ENCODE results near the gene KMT2C. TPM values are rescaled to one million over a fixed set of nuclear protein-coding genes. Genes with fewer than 3 reads are reported as not detected.
"Not testable (repeated sequence)": the region's sequence is repeated elsewhere in the genome, so short reads cannot be mapped to it uniquely, and the experiment has no call there.

KMT2C gene
- total RNA-seq, 2 donors from 2014 or later: 78.4 to 81.1 TPM

DNA sequence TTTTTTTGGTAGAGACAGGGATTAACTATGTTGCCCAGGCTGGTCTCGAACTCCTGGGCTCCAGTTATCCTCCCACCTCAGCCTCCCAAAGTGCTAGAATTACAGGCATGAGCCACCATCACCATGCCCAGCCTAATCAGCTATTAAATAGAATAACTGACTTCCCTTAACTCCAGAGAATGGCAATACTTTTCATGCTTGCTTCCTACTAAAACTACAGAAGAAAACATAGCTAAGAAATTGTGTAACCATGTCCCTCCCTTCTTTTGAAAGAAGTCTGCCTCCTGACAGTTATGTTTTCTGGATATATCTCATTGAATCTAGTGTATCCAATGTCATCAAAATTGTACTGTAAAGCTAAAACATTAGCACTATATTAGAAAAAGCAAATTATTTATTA, 95.6 kb downstream of the KMT2C start:
- DNase-seq (no peak), ATAC-seq (no peak)
- intact Hi-C loops (cut with DNase I, micrococcal nuclease): no loop called here

DNA sequence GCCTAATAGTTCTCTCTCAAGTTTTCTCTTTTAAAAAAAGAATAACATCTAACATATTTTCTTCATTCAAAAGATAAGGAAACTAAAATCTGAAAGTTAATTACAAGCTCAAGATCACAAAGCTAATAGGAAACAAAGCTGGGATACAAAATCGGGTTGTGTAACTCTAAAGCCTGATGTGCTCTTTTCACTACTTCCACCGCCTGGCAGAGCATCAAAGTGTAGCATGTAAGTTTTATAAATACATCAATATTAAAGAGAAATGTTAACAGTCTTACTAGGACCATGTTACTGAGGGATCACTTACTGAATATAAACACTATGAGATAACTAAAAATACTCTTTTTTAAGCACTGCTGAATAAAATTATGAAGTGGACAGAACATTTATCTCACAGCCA, 97.2 kb downstream of the KMT2C start:
- DNase-seq (no peak), ATAC-seq (no peak)
- intact Hi-C loops (cut with DNase I, micrococcal nuclease): loop anchor here in 1 of 2 donors (10.0 kb wide), 1 partner anchor 366 kb away; no protein-coding TSS in a partner anchor

DNA sequence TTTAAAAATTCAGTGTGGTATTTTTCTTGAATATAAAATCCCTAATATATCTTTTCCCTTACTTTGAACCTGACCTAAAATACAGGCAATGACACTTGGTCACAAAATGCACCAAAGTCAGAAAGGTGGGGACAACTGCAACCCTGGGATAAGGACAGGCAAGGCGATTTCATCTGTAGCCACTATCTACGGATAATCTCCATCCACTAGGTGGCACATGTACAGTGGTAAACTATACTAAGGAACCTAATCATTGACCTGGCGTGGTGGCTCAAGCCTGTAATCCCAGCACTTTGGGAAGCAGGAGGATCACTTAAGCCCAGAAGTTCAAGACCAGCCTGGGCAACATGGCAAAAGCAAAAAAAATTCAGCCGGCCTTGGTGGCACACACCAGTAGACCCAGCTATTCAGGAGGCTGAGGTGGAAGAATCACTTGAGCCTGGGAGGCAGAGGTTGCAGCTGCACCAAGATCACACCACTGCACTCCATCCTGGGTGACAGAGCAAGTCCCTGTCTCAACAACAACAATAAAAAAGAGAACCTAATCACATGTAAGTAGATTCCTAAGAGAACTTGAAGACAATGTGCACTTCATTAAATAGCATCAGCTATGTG, 98.9 kb downstream of the KMT2C start:
- intact Hi-C loops (cut with DNase I, micrococcal nuclease): loop anchor here in 1 of 2 donors (10.0 kb wide), 1 partner anchor 368 kb away; no protein-coding TSS in a partner anchor
- DNase-seq (no peak), ATAC-seq (peak; percentile 86)

DNA sequence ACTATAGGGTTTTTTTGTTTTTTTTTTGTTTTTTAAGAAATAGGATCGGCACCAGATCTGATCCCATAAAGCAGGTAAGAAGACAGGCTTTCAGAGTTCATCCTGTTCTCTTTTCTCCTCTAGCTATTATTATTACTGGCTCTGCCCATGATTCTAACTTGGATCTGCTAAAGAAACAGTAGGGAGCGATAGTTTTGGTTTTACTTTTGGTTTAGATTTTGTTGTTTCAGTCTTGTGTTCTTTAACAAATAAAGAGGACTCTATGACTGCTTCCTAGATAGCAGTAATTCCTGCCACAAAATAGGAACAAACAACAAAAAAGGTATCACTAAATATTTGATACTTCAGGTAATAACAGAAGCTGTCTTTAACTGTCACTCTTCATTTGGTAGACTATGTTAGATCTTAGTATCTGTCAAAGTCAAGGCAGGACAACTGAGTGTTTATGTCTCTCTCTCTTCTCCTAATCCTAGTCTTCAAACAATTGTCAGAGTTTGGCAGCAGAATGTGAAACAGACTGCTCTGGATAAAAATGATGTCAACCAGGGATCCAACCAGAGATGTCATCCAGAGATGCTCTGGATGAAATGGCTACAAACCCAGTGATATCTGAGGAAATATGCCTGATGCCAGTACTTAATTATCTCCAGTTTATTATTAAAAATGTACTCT, 99.8 kb downstream of the KMT2C start:
- ATAC-seq: peak; percentile 43
- intact Hi-C loops (cut with DNase I, micrococcal nuclease): loop anchor here in 1 of 2 donors (10.0 kb wide), 1 partner anchor 369 kb away; no protein-coding TSS in a partner anchor
- no peak for DNase-seq

DNA sequence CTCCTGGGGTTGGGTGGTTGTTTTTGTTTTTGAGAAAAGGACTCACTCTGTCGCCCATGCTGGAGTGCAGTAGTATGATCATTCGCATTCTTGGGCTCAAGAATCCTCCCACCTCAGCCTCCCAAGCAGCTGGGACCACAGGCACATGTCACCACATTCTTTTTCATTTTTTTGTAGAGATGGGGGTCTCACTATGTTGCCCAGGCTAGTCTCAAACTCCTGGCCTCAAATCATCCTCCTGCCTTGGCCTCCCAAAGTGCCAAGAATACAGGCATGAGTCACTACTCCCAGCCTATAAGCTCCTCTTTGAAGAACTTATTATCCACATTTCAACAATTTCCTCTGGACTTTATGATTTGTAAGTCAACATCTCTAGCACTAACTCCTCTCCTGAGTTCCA, 102.7 kb downstream of the KMT2C start:
- no peak for ATAC-seq
- DNase-seq: no peak
- intact Hi-C loops (cut with DNase I, micrococcal nuclease): loop anchor here in 1 of 2 donors (10.0 kb wide), 1 partner anchor 372 kb away; no protein-coding TSS in a partner anchor

DNA sequence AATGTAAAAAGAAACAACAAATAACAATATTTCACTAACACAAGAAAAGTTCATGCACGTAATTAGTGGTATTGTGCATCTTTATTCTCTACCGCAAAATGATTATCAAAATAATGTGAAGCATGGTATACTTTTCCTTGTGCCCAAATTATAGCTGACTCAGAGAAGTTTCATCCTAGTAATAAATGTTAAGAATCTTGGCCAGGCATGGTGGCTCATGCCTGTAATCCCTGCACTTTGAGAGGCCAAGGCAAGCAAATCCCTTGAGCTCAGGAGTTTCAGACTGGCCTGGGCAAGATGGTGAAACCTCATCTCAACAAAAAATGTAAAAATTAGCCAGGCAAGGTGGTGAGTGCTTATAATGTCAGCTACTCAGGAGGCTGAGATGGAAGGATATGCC, 105.0 kb downstream of the KMT2C start:
- no peak for ATAC-seq
- intact Hi-C loops (cut with DNase I, micrococcal nuclease): loop anchor here in 1 of 2 donors (10.0 kb wide), 1 partner anchor 374 kb away; no protein-coding TSS in a partner anchor
- no peak for DNase-seq

DNA sequence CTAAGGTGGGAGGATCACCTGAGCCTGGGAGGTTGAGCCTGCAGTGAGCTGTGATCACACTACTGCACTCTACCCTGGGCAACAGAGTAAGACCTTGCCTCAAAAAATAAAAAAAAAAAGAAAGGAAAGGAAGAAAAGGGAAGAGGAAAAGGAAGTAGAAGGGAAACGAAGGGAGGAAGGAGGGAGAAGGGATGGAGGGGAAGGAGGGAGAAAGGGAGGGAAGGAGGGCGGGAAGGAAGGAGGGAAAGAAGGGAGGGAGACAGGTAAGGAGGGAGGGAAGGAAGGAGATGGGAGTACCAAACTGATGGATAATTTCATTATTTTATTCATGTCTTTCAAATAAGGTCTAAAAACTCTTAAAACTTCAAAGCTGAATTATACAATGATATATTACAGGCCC, 106.3 kb downstream of the KMT2C start:
- intact Hi-C loops (cut with DNase I, micrococcal nuclease): no loop called here
- no peak for ATAC-seq
- no peak for DNase-seq

DNA sequence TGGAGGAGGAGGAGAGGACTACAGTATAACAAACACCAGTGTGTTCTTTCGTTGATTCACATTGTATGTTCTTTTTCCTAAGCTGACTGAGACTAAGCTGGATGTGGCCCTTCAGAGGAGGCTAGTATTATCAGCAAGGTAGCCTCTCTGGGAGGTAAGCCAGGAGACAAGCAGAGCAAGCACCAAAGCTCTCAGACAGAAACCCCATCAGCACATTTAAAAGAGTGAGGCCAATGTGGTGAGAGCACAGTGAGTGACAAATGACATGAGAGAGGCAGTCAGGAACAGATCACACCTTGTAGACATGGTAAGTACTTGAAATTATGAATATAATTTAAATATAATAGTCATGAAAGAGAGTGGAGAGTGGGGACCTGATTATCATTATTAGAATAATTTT, 107.6 kb downstream of the KMT2C start:
- no peak for DNase-seq
- intact Hi-C loops (cut with DNase I, micrococcal nuclease): no loop called here

DNA sequence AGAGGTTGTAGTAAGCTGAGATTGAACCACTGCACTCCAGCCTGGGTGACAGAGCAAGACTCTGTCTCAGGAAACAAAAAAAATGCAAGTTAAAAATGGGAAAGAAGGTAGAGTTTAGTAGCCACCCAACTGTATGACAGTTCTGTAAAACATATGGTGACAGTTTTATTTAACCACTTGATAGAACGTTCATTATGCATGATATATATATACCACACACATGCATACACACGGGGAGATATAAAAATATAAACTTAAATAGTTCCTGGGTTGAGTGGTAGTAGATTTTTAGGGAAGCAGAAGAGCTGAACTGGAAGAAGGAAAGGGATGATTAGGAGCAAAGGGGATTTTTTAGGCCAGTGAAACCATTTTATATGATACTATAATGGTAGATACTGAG, 120.0 kb downstream of the KMT2C start:
- intact Hi-C loops (cut with DNase I, micrococcal nuclease): no loop called here
- DNase-seq (no peak), ATAC-seq (no peak)

More for the DNA sequence above, 107.6 kb downstream of the KMT2C start:
- no peak for ATAC-seq

DNA sequence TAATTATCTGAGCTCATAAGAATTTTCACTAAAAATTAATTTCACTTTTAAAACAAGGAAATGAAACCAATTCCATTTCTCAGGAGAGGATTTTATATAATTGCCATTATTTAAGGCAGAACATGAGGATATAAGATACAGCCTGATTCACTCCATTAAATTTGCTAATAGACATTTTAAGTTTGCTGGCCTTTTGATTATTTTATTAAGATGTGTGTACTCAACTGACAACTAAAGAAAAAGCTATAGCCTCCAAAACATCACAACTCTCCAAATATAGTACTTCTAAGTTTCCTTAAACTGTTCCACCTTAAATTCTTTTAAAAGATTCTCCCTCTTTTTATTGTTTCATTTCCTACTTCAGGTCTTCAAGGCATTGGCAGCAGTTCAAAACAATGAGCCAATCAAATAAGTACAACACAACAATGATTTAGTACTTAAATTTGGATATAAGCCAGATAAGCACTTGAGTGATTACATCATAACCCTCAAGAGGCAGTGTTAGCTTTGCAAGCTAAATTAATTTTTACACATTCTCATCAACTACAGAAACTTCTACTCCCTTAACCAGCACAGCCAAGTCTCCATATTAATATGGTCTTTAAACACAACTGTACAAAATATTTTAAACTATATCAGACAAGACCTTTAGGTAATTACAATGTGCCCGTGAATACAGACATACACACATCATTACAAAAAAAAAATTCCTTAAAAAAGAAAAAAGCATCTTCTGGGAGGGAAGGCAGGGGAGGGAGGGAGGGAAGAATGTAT, 121.8 kb downstream of the KMT2C start:
- DNase-seq (no peak), ATAC-seq (peak; percentile 83)
- intact Hi-C loops (cut with DNase I, micrococcal nuclease): no loop called here

DNA sequence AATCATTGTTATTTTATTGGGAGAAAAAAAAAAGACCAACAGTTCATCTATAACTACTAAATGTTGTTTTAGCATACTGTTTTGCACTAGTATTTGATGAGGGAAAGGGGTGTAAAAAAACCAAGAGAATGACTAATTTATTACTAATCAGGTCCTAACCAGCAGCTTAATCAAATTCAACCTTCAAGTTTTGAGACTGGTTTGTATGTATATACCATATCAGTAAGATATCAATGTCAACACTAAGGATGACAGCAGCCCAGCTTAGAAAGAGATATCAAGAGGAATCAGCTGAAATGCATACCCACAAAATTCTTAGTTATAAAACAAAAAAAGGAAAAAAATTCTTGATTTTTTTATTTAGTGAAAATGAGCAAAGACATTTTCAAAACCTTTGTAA, 122.6 kb downstream of the KMT2C start:
- ATAC-seq: no peak
- no peak for DNase-seq
- intact Hi-C loops (cut with DNase I, micrococcal nuclease): no loop called here

DNA sequence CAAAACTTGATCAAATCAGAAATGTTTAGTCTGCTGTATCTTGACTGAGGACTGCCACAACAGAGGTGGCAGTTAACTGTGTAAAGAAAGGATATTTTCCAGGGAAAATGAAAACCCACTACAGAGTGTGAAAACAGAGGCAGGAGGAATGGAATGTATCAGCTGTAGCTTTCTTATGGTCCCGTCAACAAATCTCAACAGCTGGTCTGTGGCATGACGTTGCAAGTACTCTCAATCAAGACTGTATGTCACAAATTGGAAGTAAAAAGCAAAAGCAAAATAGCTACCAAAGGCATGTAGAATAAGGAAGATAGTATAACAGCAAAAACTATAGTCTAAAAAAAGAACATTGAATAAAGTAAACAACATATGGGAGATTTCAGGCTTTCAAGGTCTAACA, 123.5 kb downstream of the KMT2C start:
- DNase-seq: no peak
- ATAC-seq: no peak
- intact Hi-C loops (cut with DNase I, micrococcal nuclease): no loop called here

DNA sequence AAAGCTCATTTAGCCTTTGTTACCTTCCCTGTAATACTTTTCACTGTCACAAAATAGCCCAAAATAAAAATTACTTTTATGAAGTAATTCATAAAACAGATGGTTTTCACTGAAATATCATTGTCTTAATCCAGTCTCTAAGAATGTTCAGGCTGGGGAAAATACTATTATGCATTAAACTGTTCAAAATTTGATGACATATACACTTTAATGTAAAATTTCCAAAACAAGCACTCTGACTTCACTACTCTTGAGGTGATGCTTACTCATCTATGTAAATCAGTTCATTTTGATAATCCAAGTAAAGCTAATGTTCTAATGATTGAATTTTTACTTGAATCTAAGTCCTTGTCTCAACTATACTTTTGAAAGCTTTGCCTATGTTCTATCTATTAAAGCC, 127.9 kb downstream of the KMT2C start:
- DNase-seq (no peak), ATAC-seq (no peak)
- intact Hi-C loops (cut with DNase I, micrococcal nuclease): no loop called here

DNA sequence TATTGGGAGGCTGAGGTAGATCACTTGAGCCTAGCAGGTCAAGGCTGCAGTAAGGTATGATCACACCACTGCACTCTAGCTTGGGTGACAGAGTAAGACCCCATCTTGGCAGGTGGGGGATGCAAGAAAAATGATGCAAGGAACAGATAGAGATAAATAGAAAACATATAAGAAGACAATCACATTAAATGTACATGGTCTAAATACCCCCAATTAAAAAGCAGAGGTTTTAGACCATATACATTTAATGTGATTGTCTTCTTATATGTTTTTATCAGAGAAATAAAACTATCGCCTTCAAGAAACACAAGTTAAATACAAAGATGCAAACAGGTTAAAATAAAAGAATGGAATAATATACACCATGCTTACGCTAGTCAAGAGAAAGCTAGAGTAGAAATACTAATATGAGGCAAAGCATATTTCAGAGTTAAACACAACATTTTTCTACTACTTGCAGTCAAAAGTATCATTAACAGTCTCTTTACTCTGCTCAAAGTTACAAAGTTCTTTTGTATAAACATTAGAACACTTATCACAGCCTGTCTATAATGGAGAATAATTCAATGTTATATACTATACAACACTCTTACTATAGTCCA, 136.2 kb downstream of the KMT2C start:
- ATAC-seq; intact Hi-C loops (cut with DNase I, micrococcal nuclease); DNase-seq: not testable (repeated sequence)

DNA sequence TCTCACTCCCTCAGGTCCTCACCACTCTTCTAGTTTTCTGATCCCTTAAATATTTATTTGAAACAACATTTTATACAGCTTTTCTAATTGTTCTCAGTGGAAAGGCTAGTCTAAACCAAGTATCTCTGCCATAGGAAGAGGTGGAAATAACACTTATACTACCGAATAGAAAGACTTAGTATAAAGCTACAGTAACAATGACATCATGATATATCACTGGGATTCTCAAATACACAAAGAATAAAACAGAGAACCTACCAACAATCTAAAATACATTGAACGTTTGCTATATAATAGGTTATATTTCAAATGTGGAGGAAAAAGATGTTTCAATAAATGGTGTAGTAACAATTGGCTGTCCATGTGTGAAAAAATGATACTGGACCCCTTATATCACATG, 142.9 kb downstream of the KMT2C start:
- intact Hi-C loops (cut with DNase I, micrococcal nuclease): no loop called here
- no peak for ATAC-seq
- DNase-seq: no peak

DNA sequence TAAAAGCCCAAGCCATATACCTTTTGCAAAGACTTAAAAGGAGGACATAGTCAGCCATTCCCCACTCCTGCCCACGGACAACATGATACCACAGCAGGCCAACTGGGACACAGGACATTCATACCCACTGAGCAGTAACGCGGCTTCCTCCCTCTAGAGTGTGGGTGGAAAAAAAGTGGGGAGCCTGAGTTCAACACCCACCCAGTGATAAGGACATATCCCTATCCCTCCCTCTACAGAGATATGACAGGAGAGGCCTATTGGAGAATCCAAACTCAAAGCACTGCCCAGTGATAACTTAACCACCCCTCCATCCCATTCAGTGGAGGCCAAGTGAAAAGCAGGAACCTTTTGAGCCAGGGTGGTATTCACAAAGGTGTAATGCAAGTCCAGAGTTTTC, 148.8 kb downstream of the KMT2C start:
- intact Hi-C loops (cut with DNase I, micrococcal nuclease); DNase-seq: not testable (repeated sequence)
- peak; percentile 12 for ATAC-seq

DNA sequence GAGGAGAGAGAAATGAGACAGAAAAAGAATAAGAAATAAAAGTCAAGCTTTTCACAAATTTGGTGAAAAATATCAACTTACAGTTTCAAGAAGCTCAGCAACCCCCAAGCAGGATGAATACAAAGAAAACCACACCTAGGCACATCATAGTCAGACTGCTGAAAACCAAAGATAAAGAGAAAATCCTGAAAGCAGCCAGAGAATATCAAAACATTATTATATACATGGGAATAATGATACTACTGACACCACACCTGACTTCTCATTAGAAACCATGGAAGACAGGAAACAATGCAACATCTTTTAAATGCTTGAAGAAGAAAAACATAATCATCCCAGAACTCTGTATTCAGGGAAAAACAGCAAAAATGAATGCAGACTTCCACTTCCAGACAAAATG, 149.6 kb downstream of the KMT2C start:
- ATAC-seq; DNase-seq; intact Hi-C loops (cut with DNase I, micrococcal nuclease): not testable (repeated sequence)

DNA sequence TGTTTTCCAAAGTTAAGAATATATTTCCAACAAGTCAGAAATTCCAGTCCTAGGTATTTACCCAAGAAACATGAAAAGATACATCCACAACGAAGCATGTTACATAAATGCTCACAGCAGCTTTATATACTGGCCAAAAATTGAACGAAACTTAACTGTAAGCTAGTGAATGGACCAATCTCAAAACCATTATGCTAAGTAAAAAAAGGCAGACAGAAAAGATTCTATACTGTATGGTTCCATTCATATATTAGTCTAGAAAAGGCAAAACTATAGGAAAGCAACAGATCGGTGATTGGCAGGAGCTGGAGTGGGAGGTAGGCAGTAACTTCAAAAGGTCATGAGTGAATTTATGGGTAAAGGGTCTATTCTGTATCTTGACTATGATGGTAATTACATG, 150.8 kb downstream of the KMT2C start:
- not testable (repeated sequence) for DNase-seq, ATAC-seq

DNA sequence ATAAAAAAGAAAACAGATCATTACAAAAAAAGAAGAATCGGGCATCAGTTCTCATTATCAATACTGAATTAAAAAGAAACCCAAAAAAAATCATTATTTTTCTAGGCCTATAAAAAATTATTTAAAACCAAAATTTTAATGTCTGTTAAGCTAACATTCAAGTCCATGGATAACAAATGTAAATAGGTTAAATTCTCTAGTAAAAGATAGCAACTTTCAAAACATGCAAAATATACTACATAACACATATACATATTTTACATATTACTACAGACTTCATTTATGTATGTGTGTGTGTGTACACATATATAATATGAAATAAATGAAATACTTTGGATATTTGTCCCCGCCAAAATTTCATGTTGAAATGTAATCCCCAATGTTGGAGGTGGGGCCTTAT, 158.1 kb downstream of the KMT2C start:
- ATAC-seq; intact Hi-C loops (cut with DNase I, micrococcal nuclease); DNase-seq: not testable (repeated sequence)

More for the DNA sequence above, 150.8 kb downstream of the KMT2C start:
- intact Hi-C loops (cut with DNase I, micrococcal nuclease): not testable (repeated sequence)
